Skeletal muscle tissue (tissue), 4 donors: ENCODE data around the gene STUB1. TPM values are rescaled to one million over a fixed set of nuclear protein-coding genes. Genes with fewer than 3 reads are reported as not detected.
"Not testable (repeated sequence)": the region's sequence is repeated elsewhere in the genome, so short reads cannot be mapped to it uniquely, and the experiment has no call there.

Source experiments
- H3K27ac ChIP-seq: one replicate; pipeline ENCODE4 v1.7.0; 2013; ENCODE audit warnings: mild to moderate bottlenecking, low read depth, low read length, inconsistent platforms
- H3K27me3 ChIP-seq, 3 donors: one replicate each; pipeline ENCODE4 v1.7.0; 2013; ENCODE audit warnings: low read length in 3 of 3; ENCODE audit not compliant: control insufficient read depth in 3 of 3, insufficient read depth in 3 of 3
- H3K36me3 ChIP-seq, 3 donors: one replicate each; pipeline ENCODE4 v1.7.0; 2013; ENCODE audit warnings: low read length in 3 of 3; ENCODE audit not compliant: control insufficient read depth in 3 of 3, insufficient read depth in 3 of 3
- H3K4me1 ChIP-seq, 3 donors: one replicate each; pipeline ENCODE4 v1.7.0; 2013; ENCODE audit warnings: low read length in 3 of 3, mild to moderate bottlenecking in 3 of 3; ENCODE audit not compliant: control insufficient read depth in 3 of 3, insufficient read depth in 3 of 3
- H3K4me3 ChIP-seq, 3 donors: one replicate each; pipeline ENCODE4 v1.7.0; 2013; ENCODE audit warnings: low read length in 3 of 3
- H3K9ac ChIP-seq, 3 donors: one replicate each; pipeline ENCODE4 v1.7.0; 2013; ENCODE audit warnings: low read length in 3 of 3, mild to moderate bottlenecking in 3 of 3, moderate library complexity in 2 of 3, low read depth in 1 of 3
- H3K9me3 ChIP-seq, 3 donors: one replicate each; pipeline ENCODE4 v1.7.0; 2013; ENCODE audit warnings: low read length in 3 of 3; ENCODE audit not compliant: control insufficient read depth in 3 of 3
- total RNA-seq: library from RNA; depleted of rRNA; stranded (reverse); fragments of >200 nt; gene quantifications from one replicate; pipeline ENCODE4 v1.2.3, GENCODE V29; 2014
- donor health status: Osteomylitis.

Gene STUB1
- total RNA-seq, 1 donor from 2014 or later = 87.7 TPM

DNA sequence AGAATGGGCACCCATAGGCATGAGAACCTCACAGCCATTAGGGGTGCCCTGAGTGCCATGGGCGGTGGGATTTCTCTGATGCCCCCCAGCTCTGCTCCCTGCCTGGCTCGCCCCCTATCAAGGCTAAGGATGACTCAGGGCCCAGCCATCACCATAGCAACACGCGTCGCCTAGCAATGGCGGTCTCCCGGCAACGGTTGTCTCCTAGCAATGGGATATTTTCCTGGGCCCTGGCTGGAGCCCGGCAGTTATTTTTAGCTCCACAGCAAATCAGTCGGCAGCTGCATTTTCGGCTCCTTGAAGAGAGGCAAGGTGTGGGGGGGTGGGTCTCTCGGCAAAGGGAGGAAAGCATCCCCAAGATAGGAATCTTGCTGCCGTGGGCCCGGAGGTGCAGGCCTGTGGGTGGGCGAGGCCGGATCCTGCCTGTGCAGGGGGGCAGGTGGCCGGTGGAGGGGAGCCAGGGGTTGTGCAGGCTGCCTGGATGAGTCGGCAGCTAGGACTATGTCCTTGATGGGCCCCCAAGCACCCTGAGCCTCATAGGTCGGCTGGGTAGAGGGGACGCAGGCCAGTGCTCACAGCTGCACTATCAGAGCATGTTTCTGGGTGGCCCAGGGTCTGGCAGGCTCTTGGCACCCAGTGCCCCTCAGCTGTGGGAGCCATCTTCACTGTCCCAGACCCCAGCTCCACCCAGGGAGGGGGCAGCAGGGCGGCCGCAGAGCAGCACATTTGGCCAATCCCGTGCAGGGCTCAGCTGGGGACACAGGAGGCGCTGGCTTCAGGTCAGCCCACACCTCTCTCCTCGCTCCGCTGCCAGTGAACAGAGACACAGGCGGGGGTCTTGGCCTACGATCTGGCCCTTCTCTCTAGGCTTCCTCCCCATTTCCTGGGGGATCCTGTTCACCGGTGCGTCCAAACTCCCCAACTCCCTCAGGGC lies 29.6 kb downstream of the STUB1 start:
- peaks cover 55 to 66% (median 60%) of the 10 kb centered on the region in 3 donors for H3K27me3 ChIP-seq
- H3K4me3 ChIP-seq = no peak overlapping the region
- H3K9me3 ChIP-seq = no peaks in the 10 kb centered on the region
- no peak overlapping the region for H3K9ac ChIP-seq
- H3K27ac ChIP-seq = no peak overlapping the region
- no peaks in the 10 kb centered on the region for H3K36me3 ChIP-seq
- peaks cover 9 to 21% (median 9%) of the 10 kb centered on the region in 3 donors for H3K4me1 ChIP-seq

DNA sequence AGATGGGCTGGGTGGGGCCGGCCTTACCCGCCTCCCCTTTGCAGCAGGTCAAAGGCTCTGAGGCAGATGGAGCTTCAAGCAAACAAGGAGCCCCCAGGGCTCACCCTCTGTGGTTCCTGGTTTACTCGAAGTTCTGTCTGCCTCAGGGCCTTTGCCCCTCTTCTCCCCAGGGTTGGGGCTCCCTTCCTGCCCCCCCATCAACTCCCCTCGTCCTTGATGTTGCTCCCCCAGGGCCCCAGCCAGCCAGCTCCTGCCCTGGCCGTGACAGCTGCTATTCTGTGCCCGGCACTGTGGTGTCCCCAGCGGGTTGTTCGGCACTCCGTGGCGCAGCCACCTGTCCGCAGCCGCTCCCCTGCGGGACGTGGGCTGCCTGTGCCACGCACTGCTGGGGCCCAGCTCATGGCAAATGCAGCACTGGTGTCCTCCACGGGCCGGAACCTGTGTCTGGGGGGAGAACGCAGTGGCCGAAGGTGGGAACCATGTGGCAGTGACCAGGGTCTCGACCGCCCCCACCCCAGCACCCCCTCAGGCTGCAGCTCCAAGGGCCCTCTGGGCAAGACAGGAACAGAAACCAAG lies 30.4 kb downstream of the STUB1 start:
- Histone ChIP-seq H3K36me3 (no peaks in the 10 kb centered on the region), H3K4me1 (peaks cover 9 to 24% (median 9%) of the 10 kb centered on the region in 3 donors), H3K9ac (no peak overlapping the region), H3K27ac (no peak overlapping the region), H3K9me3 (no peaks in the 10 kb centered on the region), H3K4me3 (no peak overlapping the region), H3K27me3 (peaks cover 52 to 61% (median 58%) of the 10 kb centered on the region in 3 donors)

DNA sequence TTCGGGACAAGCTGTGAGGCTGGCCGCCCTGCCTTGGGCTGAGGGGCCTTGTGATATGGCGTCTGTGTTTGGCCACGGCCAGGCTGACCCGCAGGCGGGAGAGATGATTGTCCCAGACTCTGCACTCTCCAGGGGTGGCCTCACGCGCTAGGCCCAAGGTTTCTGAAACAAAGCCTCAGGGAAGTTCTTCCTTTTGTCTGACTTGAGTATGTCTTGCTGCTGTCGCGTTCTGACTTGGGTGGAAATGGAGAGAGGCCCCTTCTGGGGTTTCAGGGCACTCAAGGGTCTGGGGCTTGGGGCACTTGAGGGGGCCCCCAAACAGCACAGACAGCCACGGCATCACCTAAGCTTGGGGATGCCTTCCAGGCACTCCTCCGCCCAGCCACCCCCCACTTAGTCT lies 30.9 kb downstream of the STUB1 start:
- H3K4me3 ChIP-seq = no peak overlapping the region
- no peaks in the 10 kb centered on the region for H3K9me3 ChIP-seq
- no peak overlapping the region for H3K9ac ChIP-seq
- H3K27me3 ChIP-seq = peaks cover 52 to 61% (median 58%) of the 10 kb centered on the region in 3 donors
- peaks cover 11 to 28% (median 13%) of the 10 kb centered on the region in 3 donors for H3K4me1 ChIP-seq
- no peak overlapping the region for H3K27ac ChIP-seq
- no peaks in the 10 kb centered on the region for H3K36me3 ChIP-seq

DNA sequence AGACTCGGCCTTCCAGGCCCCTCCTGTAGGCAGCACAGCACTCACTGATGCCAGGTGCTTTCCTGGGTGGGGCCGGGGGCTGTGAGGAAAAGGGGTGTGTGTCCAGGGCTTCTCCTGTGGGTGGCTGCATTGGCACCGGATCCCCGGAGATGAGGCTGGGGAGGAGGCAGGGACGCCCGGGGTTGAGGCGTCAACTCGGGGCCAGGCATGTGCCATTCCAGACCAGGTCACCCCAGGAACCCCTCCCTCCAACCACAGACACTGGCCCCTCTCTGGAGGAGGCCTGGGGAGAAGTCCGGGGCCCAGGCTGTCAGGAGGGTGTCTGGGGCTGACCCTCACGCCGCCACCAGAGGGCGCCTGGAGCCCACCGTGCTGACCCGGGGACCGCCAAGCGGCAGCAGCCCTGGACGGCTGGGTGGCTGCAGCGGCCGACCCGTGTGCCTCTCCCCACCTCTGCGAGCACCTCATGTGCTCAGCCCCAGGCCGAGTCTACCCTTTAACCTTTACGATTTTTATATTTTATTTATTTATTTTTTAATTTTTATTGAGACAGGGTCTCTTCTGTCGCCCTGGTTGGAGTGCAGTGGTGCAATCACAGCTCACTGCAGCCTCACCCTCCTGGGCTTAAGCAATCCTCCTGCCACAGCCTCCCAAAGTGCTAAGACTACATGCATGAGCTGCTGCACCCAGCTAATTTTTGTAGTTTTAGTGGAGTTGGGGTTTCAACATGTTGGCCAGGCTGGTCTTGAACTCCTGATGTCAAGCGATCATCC lies 31.5 kb downstream of the STUB1 start:
- no peak overlapping the region for H3K4me3 ChIP-seq
- no peaks in the 10 kb centered on the region for H3K9me3 ChIP-seq
- no peaks in the 10 kb centered on the region for H3K36me3 ChIP-seq
- peaks cover 46 to 54% (median 52%) of the 10 kb centered on the region in 3 donors for H3K27me3 ChIP-seq
- no peak overlapping the region for H3K9ac ChIP-seq
- H3K27ac ChIP-seq = no peak overlapping the region
- peaks cover 17 to 31% (median 20%) of the 10 kb centered on the region in 3 donors for H3K4me1 ChIP-seq

DNA sequence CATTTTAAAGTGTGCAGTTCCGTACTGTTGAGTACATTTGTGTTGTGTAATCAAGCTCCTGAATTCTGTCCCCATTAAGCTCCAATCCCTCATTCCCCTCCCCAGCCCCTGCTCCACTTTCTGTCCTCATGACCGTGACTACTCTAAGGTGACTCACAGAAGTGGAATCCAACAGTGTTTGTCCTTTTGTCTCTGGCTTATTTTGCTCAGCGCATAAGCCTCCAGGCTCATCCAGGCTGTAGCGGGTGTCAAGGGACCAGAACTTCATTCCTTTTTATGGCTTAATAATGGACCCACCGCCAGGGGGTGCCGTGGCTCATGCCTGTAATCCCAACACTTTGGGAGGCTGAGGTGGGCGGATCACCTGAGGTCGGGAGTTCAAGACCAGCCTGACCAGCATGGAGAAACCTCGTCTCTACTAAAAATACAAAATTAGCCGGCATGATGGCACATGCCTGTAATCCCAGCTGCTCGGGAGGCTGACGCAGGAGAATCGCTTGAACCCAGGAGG lies 32.6 kb downstream of the STUB1 start:
- peaks cover 35 to 45% (median 44%) of the 10 kb centered on the region in 3 donors for H3K27me3 ChIP-seq
- H3K9me3 ChIP-seq = not testable (repeated sequence)

DNA sequence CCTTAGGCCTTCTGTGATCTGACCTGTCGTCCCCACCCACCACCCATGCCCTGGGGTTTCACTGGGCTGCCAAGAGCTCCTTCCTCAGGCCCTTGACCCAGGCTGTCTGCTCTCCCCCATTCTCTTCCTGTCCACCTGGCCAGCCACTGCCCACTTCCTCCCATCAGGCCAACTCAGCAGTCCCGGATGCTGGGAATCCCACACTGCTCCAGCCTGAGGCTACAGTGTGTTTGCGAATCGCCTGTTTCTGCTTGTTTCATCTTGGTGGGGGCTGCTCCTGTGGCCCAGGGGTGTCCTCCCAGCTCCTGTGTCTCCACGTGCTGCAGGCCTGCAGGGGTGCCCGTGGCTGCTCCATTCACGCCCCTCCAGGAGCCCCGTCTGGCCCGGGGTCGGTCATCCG lies 33.9 kb downstream of the STUB1 start:
- Histone ChIP-seq H3K27ac (no peak overlapping the region), H3K27me3 (peaks cover 22 to 32% (median 31%) of the 10 kb centered on the region in 3 donors), H3K9ac (no peak overlapping the region), H3K36me3 (peaks cover 0 to 2% (median 0%) of the 10 kb centered on the region in 3 donors), H3K4me1 (peaks cover 19 to 34% (median 25%) of the 10 kb centered on the region in 3 donors), H3K4me3 (no peak overlapping the region), H3K9me3 (no peaks in the 10 kb centered on the region)

More for the DNA sequence above, 32.6 kb downstream of the STUB1 start:
- H3K9ac ChIP-seq, H3K27ac ChIP-seq, H3K36me3 ChIP-seq, H3K4me3 ChIP-seq: not testable (repeated sequence)
- H3K4me1 ChIP-seq = peaks cover 17 to 32% (median 20%) of the 10 kb centered on the region in 3 donors

DNA sequence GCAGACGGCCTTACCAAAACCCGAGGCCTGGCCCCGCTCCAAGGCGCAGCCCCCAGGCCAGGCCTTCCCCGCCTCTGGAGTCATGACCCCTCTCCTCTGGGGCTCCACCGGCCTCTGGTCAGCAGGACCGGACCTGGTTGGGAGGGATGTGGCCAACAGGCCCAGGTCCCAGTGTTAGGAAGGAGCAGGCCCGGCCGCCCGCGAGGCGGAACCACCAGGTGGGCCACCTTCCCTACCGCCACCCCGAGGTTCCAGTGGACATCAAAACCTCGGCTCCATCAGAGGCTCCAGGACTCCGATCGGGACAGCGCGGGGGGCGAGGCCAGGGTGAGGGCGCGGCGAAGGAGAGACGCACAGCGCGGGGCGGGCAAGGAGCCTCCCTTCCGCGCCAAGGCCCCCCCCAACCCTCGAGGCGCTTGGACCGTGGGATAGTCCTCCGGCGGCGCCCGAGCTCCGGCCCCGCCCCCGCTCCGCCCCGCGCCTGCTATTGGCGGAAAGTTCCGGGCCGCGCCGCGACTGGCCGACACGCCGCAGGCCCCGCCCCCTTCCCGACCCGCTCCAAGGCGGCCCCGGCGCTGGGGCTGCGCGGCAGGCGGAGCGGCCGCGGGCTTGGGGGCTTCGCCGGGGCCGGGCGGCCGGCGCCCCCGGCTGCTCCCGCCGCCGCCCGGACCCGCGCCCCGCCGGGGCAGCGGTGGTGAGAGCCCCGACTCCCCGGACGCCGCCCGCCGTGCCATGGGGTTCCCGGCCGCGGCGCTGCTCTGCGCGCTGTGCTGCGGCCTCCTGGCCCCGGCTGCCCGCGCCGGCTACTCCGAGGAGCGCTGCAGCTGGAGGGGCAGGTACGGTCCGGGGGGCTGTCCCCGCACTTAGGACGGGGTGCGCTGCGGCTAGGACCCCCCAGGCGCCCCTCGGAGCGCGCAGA lies 34.6 kb downstream of the STUB1 start, which contains the start of gene METRN:
TSS of gene METRN (plus strand) at position 561 of the 919 bp plus-strand sequence. CDS start at position 733, 172 bp downstream.
- Histone ChIP-seq H3K9me3 (no peaks in the 10 kb centered on the region), H3K36me3 (peaks cover 0 to 2% (median 0%) of the 10 kb centered on the region in 3 donors), H3K27ac (no peak within 1 kb of the TSS), H3K27me3 (peaks cover 18 to 25% (median 24%) of the 10 kb centered on the region in 3 donors), H3K4me1 (peaks cover 25 to 40% (median 28%) of the 10 kb centered on the region in 3 donors), H3K4me3 (peak within 1 kb of the TSS; percentile 38 to 76 (median 66)), H3K9ac (peak within 1 kb of the TSS; percentile 23 to 74 (median 33))

DNA sequence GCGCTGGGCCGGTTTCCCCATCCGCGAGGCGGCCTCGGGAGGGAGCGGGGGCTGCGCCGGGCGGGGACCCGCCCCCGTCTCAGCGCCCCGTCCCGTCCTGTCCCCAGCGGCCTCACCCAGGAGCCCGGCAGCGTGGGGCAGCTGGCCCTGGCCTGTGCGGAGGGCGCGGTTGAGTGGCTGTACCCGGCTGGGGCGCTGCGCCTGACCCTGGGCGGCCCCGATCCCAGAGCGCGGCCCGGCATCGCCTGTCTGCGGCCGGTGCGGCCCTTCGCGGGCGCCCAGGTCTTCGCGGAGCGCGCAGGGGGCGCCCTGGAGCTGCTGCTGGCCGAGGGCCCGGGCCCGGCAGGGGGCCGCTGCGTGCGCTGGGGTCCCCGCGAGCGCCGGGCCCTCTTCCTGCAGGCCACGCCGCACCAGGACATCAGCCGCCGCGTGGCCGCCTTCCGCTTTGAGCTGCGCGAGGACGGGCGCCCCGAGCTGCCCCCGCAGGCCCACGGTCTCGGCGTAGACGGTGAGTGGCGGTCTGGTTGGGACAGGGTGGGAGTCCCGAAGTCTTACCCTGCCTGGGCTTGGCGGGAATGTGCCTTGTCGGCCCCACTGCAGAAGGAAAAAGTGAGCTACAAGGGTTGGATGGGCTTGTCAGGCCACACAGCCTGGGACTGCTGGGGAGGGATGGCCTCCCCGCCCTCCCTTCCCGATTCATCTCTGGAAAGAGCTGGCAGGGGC lies 35.4 kb downstream of the STUB1 start:
- Histone ChIP-seq H3K9me3 (no peaks in the 10 kb centered on the region), H3K4me1 (peaks cover 32 to 44% (median 33%) of the 10 kb centered on the region in 3 donors), H3K36me3 (peaks cover 0 to 2% (median 0%) of the 10 kb centered on the region in 3 donors), H3K9ac (peak overlapping the region; percentile 23 to 74 (median 33)), H3K4me3 (peak overlapping the region; percentile 38 to 76 (median 66)), H3K27me3 (peaks cover 10 to 17% (median 15%) of the 10 kb centered on the region in 3 donors), H3K27ac (no peak overlapping the region)
